ENCODE measurements around the gene MGAT4C. TPM values are rescaled to one million over a fixed set of nuclear protein-coding genes. Genes with fewer than 3 reads are reported as not detected.

The MGAT4C gene
- total RNA-seq, 1 donor from 2014 or later, result 0.25 TPM

DNA sequence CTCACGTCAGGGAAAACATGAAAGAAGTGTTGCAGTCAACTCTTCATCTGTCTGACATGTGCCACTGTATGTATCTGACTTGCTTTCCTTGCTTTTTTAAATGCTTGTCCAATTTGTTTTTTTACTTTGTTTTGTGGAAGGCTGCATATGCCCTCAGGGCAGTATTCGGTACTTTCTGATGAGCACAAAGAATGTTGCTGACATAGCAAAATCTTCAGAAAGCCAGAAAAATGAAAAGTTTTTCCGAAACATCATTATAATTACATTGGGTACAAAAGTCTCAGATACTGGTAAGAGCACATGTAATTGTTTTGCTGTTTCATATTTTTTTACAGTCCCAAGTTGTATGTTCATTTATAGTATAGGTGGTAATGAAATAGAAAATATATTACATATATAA, 237.8 kb downstream of the MGAT4C start:
- no peak for TF ChIP-seq CTCF (IDR thresholded peaks at IDR 0.05)
- DNase-seq (ENCODE audit: extremely low spot score in 2 of 2), result no peak
- Histone ChIP-seq H3K9me3 (no peaks in the 10 kb centered on the region), H3K27ac (no peak overlapping the region), H3K36me3 (no peaks in the 10 kb centered on the region), H3K27me3 (no peaks in the 10 kb centered on the region), H3K4me3 (no peak overlapping the region), H3K4me1 (no peaks in the 10 kb centered on the region)
- intact Hi-C loops (cut with DNase I), result no loop called here

- Histone ChIP-seq H3K4me1 (no peaks in the 10 kb centered on the region), H3K27ac (no peak overlapping the region), H3K9me3 (no peaks in the 10 kb centered on the region), H3K4me3 (no peak overlapping the region), H3K36me3 (no peaks in the 10 kb centered on the region), H3K27me3 (no peaks in the 10 kb centered on the region)
- intact Hi-C loops (cut with DNase I), result no loop called here
- DNase-seq (ENCODE audit: extremely low spot score in 2 of 2), result no peak
- TF ChIP-seq CTCF (IDR thresholded peaks at IDR 0.05) (no peak), POLR2A (IDR thresholded peaks at IDR 0.05) (no peak)
These were observed 241.2 kb downstream of the MGAT4C start for GRCh38 chr12:86015026-86015425.

DNA sequence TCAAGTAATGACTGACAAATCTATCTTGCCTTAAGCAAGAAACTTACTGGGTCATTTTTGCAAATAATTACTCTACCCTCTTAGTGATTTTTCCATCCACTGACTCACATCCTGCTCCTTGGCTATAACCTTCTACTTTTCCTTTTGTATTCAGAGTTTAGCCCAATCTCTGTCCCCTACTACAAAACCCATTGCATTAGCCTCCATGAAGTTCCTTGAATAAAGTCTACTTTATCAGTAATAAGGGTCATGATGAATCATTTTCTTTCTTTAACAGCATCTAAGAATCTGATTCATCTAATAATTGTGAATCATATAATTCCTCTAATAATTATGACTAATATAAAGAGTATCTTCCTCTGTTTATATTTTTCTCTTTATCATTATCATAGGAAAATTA, 249.5 kb downstream of the MGAT4C start:
- no peak for DNase-seq (ENCODE audit: extremely low spot score in 2 of 2)
- intact Hi-C loops (cut with DNase I), result no loop called here
- TF ChIP-seq POLR2AphosphoS5 (IDR thresholded peaks at IDR 0.05; ENCODE audit: insufficient read depth in 1 of 2, low read depth in 1 of 2) (no peak), POLR2A (IDR thresholded peaks at IDR 0.05) (no peak), CTCF (IDR thresholded peaks at IDR 0.05) (no peak)
- no peaks in the 10 kb centered on the region for H3K4me1 ChIP-seq
- H3K4me3 ChIP-seq, result no peak overlapping the region
- no peaks in the 10 kb centered on the region for H3K27me3 ChIP-seq
- no peak overlapping the region for H3K27ac ChIP-seq
- no peaks in the 10 kb centered on the region for H3K9me3 ChIP-seq
- no peaks in the 10 kb centered on the region for H3K36me3 ChIP-seq

DNA sequence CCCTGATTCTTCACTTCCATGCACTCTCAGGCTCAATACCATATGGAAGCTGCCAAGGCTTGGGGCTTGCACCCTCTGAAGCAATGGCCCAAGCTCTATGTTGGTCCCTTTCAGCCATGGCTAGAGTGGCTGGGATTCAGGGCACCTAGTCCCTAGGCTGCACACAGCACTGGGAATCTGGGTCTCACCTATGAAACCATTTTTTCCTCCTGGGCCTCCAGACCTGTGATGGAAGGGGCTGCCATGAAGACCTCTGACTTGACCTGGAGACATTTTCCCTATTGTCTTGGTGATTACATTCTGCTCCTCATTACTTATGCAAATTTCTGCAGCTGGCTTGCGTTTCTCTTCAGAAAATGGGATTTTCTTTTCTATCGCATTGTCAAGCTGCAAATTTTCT, 258.1 kb downstream of the MGAT4C start:
- no peak overlapping the region for H3K27ac ChIP-seq
- TF ChIP-seq POLR2A (IDR thresholded peaks at IDR 0.05) (no peak), CTCF (IDR thresholded peaks at IDR 0.05) (no peak), POLR2AphosphoS5 (IDR thresholded peaks at IDR 0.05; ENCODE audit: insufficient read depth in 1 of 2, low read depth in 1 of 2) (no peak)
- no peak for DNase-seq (ENCODE audit: extremely low spot score in 2 of 2)
- intact Hi-C loops (cut with DNase I), result no loop called here
- no peaks in the 10 kb centered on the region for H3K4me1 ChIP-seq
- H3K4me3 ChIP-seq, result no peak overlapping the region
- H3K36me3 ChIP-seq, result no peaks in the 10 kb centered on the region
- no peaks in the 10 kb centered on the region for H3K9me3 ChIP-seq
- no peaks in the 10 kb centered on the region for H3K27me3 ChIP-seq

- no peaks in the 10 kb centered on the region for H3K36me3 ChIP-seq
- intact Hi-C loops (cut with DNase I), result no loop called here
- H3K27ac ChIP-seq, result no peak overlapping the region
- DNase-seq (ENCODE audit: extremely low spot score in 2 of 2), result no peak
- no peaks in the 10 kb centered on the region for H3K9me3 ChIP-seq
- H3K4me1 ChIP-seq, result no peaks in the 10 kb centered on the region
- H3K4me3 ChIP-seq, result no peak overlapping the region
- H3K27me3 ChIP-seq, result no peaks in the 10 kb centered on the region
- no peak for TF ChIP-seq CTCF (IDR thresholded peaks at IDR 0.05)
- TF ChIP-seq POLR2A (IDR thresholded peaks at IDR 0.05), result no peak
- TF ChIP-seq POLR2AphosphoS5 (IDR thresholded peaks at IDR 0.05; ENCODE audit: insufficient read depth in 1 of 2, low read depth in 1 of 2), result no peak
These were observed 259.9 kb downstream of the MGAT4C start for GRCh38 chr12:85996280-85996679.
